SK-N-SH (cell line): ENCODE data around the gene METTL25B. TPM values are rescaled to one million over a fixed set of nuclear protein-coding genes. Genes with fewer than 3 reads are reported as not detected.
A peak's percentile ranks its signal among the peaks of the same experiment; 100 is the strongest.

ENCODE experiments used
- CTCF ChIA-PET: fragments of 300-600, 350-600 bp; formaldehyde crosslinking; extraction: SDS; loops from one replicate; lab custom pipeline; 2021; lab: Yijun Ruan, JAX
- POLR2A ChIA-PET: fragments of 350-600 bp; sonication (Branson Sonifier 250); formaldehyde crosslinking; extraction: SDS; loops from one replicate; lab custom pipeline; 2020; ENCODE audit warnings: antibody characterized with exemption, inconsistent platforms; lab: Yijun Ruan, JAX
- DNase-seq: peaks from one replicate; pipeline ENCODE4 v3.0.0; 2012
- H2AFZ ChIP-seq: fragments of 200-600 bp; sonication (generic); 2 replicates; pipeline ENCODE4 v1.8.1; 2016; ENCODE audit warnings: antibody characterized with exemption, mild to moderate bottlenecking, low read depth
- H3F3A ChIP-seq: fragments of 200-600 bp; sonication (generic); replicated peaks from 2 replicates; pipeline ENCODE3; 2016; ENCODE audit warnings: antibody characterized with exemption, mild to moderate bottlenecking; ENCODE audit not compliant: insufficient read depth
- H3K27ac ChIP-seq, 2 experiments: fragments of 200-500 bp in 1 of 2; fragments of 200-600 bp in 1 of 2; sonication (Bioruptor generic) in 1 of 2; sonication (generic), shearing (Covaris generic) in 1 of 2; 2 replicates each; pipeline versions ENCODE4 v1.5.1 to v1.6.1; 2014 to 2016; ENCODE audit warnings: low read depth in 2 of 2, inconsistent platforms in 1 of 2, low read length in 1 of 2, mild to moderate bottlenecking in 1 of 2, mixed read lengths in 1 of 2
- H3K27me3 ChIP-seq: fragments of 200-600 bp; sonication (generic), shearing (Covaris generic); 2 replicates; pipeline ENCODE4 v1.6.1; 2016; ENCODE audit warnings: mixed run types; ENCODE audit not compliant: insufficient read depth
- H3K36me3 ChIP-seq, 2 experiments: fragments of 200-500 bp in 1 of 2; fragments of 200-600 bp in 1 of 2; sonication (Bioruptor generic) in 1 of 2; sonication (generic) in 1 of 2; replicated peaks in 1 of 2; 2 replicates each; pipeline versions ENCODE3 to v1.5.1; 2014 to 2016; ENCODE audit warnings: low read length in 1 of 2, mild to moderate bottlenecking in 1 of 2; ENCODE audit not compliant: insufficient read depth in 2 of 2, control insufficient read depth in 1 of 2
- H3K4me1 ChIP-seq, 2 experiments: fragments of 200-500 bp in 1 of 2; fragments of 200-600 bp in 1 of 2; sonication (Bioruptor generic) in 1 of 2; sonication (generic), shearing (Covaris generic) in 1 of 2; 2 replicates each; pipeline versions ENCODE4 v1.5.1 to v1.6.1; 2014 to 2016; ENCODE audit warnings: low read depth in 1 of 2, low read length in 1 of 2, mixed run types in 1 of 2; ENCODE audit not compliant: insufficient read depth in 2 of 2, control insufficient read depth in 1 of 2
- H3K4me2 ChIP-seq: fragments of 200-600 bp; sonication (generic), shearing (Covaris generic); 2 replicates; pipeline ENCODE4 v1.6.1; 2017; ENCODE audit warnings: mixed run types
- H3K4me3 ChIP-seq, 2 experiments: fragments of 200-500 bp in 1 of 2; fragments of 200-600 bp in 1 of 2; sonication (Bioruptor generic) in 1 of 2; sonication (generic), shearing (Covaris generic) in 1 of 2; 2 replicates each; pipeline versions ENCODE4 v1.5.1 to v1.8.1; 2014 to 2016; ENCODE audit warnings: low read depth in 2 of 2, inconsistent platforms in 1 of 2, low read length in 1 of 2, mild to moderate bottlenecking in 1 of 2, mixed read lengths in 1 of 2, moderate library complexity in 1 of 2
- H3K79me2 ChIP-seq: fragments of 200-600 bp; sonication (generic); 2 replicates; pipeline ENCODE4 v1.8.1; 2017; ENCODE audit warnings: mild to moderate bottlenecking; ENCODE audit not compliant: insufficient read depth
- H3K9ac ChIP-seq: fragments of 200-600 bp; sonication (generic); 2 replicates; pipeline ENCODE4 v1.6.1; 2017; ENCODE audit warnings: mixed run types
- H3K9me2 ChIP-seq: fragments of 200-600 bp; sonication (generic); 2 replicates; pipeline ENCODE4 v1.6.1; 2017; ENCODE audit warnings: mixed run types
- H3K9me3 ChIP-seq: fragments of 200-600 bp; sonication (generic); 2 replicates; pipeline ENCODE4 v1.6.1; 2017; ENCODE audit warnings: mixed run types, mild to moderate bottlenecking, moderate library complexity
- H4K20me1 ChIP-seq: fragments of 200-600 bp; sonication (generic); 2 replicates; pipeline ENCODE4 v1.6.1; 2017; ENCODE audit warnings: mild to moderate bottlenecking, mixed run types; ENCODE audit not compliant: insufficient read depth
- CHD2 ChIP-seq: fragments of 150-350 bp; IDR thresholded peaks from 2 replicates; pipeline ENCODE4 v1.6.1; 2018; ENCODE audit warnings: low read length; ENCODE audit not compliant: partially characterized antibody
- ELF1 ChIP-seq: IDR thresholded peaks from 2 replicates; pipeline ENCODE4 v1.4.0; 2012
- EP300 ChIP-seq, 2 experiments: IDR thresholded peaks; 2 replicates each; pipeline versions ENCODE4 v1.4.0 to v1.6.1; 2012; ENCODE audit warnings: borderline replicate concordance in 1 of 2, low read depth in 1 of 2, low read length in 1 of 2
- FOXJ3 ChIP-seq: sonication (generic); formaldehyde crosslinking; IDR thresholded peaks from 2 replicates; pipeline ENCODE4 v1.5.1; 2020; ENCODE audit warnings: mild to moderate bottlenecking, missing genetic modification reagents
- GATA2 ChIP-seq: sonication (generic); formaldehyde crosslinking; IDR thresholded peaks from 2 replicates; pipeline ENCODE4 v1.5.0; 2020; ENCODE audit warnings: mild to moderate bottlenecking, missing genetic modification reagents
- POLR2AphosphoS5 ChIP-seq: IDR thresholded peaks from 2 replicates; pipeline ENCODE4 v1.6.1; 2012; ENCODE audit warnings: low read depth, low read length
- RCOR1 ChIP-seq: fragments of 150-350 bp; IDR thresholded peaks from 2 replicates; pipeline ENCODE4 v1.6.1; 2017; ENCODE audit warnings: antibody characterized with exemption, low read length
- SMC3 ChIP-seq: IDR thresholded peaks from 2 replicates; pipeline ENCODE4 v1.6.1; 2012; ENCODE audit warnings: low read depth, low read length, improper control_type of control experiment
- WGBS: methylation state at CpG from one replicate; pipeline ENCODE4 v1.1.6; 2017; ENCODE audit warnings: low lambda C conversion rate; 5-methylcytosine and 5-hydroxymethylcytosine counted together
- polyA plus RNA-seq, 3 experiments: library from polyadenylated mRNA; depleted of rRNA; stranded (reverse); fragments of >200 nt; gene quantifications; 2 replicates each; pipeline ENCODE4 v1.2.3, GENCODE V29; 2012
- TF ChIP-seq, protein P1 (sequence below): fragments of 150-350 bp; IDR thresholded peaks from 2 replicates; pipeline ENCODE4 v1.6.1; 2016; ENCODE audit warnings: mild to moderate bottlenecking, low read depth, low read length

The METTL25B gene
- polyA plus RNA-seq, 1 of the 3 experiments (the other 2 are of a cell fraction), result 20.1 TPM

DNA sequence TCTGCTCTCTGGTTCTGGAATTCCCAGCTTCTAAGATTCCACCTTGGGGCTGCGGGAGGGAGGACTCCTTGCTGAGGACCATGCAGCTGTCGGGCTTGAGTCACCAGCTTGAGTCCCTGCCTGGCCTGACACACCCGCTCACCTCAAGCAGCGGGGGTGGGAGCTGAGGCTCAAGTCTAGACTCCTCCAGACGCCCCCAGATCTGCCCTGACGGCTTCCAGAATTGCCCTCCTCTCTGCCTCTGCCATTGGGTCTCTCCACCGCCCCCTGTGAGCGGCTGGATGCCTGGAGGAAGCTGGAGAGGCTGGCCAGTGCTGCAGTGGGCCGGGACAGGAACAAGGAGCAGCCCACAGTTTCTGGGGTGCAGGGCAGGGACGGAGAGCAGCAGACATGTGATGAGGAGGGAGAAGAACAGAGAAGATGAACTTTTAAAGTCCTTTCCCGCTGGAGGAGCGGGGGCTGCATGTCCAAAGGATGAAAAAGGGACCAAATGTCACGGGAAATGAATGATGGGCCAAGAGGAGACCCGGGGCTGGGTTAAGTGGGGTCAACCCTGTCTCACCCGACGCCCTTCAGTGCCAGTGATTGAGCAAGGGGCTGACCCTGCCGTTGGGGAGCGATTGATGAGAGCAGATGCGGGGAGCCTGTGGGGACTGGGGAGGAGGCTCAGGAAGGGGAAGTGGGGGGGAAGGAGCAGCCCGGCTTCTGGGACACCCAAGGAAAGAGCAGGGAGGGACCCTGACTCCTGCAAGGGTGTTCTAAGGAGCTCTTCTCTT is 36.4 kb upstream of the METTL25B start:
- H3K9me3 ChIP-seq, result no peaks in the 10 kb centered on the region
- CTCF ChIA-PET, result interaction anchor here (1.2 to 45.5 kb wide), 9 partner anchors 13 to 236 kb away, joined by 4 to 2702 read pairs (median 71); partner anchors contain the start of genes CRABP2, INSRR, ISG20L2 and METTL25B
- 75% methylated on average over 16 of the region's 20 CpGs for WGBS
- H2AFZ ChIP-seq, result no peak overlapping the region
- H3F3A ChIP-seq, result peaks cover 15% of the 10 kb centered on the region
- no peaks in the 10 kb centered on the region for H4K20me1 ChIP-seq
- H3K4me1 ChIP-seq, result peaks cover 14 to 58% of the 10 kb centered on the region in 2 experiments; a peak in 3 of 4 replicates
- H3K27ac ChIP-seq, result peak overlapping the region in 1 of 2 experiments; percentile 86; a peak in 2 of 4 replicates
- peak; percentile 7; the same call in 1 of the 2 replicates for TF ChIP-seq SMC3
- TF ChIP-seq ELF1, result no peak
- no peaks in the 10 kb centered on the region for H3K27me3 ChIP-seq
- H3K36me3 ChIP-seq, result no peaks in the 10 kb centered on the region
- DNase-seq, result no peak
- no peaks in the 10 kb centered on the region for H3K9me2 ChIP-seq
- POLR2A ChIA-PET, result interaction anchor here (1.0 to 4.3 kb wide), 4 partner anchors 10 to 37 kb away, joined by 3 to 57 read pairs (median 16); partner anchors contain the start of genes CRABP2, ISG20L2 and METTL25B
- H3K4me2 ChIP-seq, result peak overlapping the region; percentile 41; the same call in 1 of the 2 replicates
- H3K4me3 ChIP-seq, result no peak overlapping the region
- no peaks in the 10 kb centered on the region for H3K79me2 ChIP-seq
- H3K9ac ChIP-seq, result no peak overlapping the region

DNA sequence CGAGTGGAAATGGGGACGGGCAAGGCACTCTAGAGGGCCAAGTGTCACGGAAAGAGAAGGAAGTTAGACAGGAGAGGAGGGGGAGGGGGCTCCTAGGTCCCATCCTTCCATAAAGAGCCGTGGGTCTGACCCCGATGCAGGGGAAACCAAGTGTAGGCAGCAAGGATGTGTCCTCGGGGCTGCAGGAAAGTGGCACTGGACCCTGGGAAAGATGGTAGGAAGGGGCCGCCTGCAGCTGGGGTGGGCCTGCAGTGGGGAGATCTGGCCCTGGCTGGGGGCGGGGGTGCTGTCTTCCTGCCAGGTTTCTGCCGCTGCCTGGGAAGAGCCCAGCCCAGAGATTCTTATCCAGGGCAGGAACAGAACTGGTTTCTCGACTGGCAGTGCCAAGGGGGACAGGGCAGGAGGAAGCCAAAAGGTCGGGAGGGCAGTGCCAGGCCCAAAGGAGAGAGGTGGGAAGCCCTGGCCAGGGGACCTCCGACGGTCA is 35.8 kb upstream of the METTL25B start:
- CTCF ChIA-PET, result interaction anchor here (4.5 to 45.5 kb wide), 6 partner anchors 13 to 235 kb away, joined by 37 to 2702 read pairs (median 148); partner anchors contain the start of genes CRABP2, ISG20L2, METTL25B and NES
- Histone ChIP-seq H3K4me1 (peaks cover 14 to 64% of the 10 kb centered on the region in 2 experiments; a peak in 3 of 4 replicates), H3K9me3 (no peaks in the 10 kb centered on the region), H3K36me3 (no peaks in the 10 kb centered on the region), H3K9ac (no peak overlapping the region), H3K79me2 (no peaks in the 10 kb centered on the region), H3K4me2 (peak overlapping the region; percentile 41; the same call in 1 of the 2 replicates), H2AFZ (no peak overlapping the region), H3K4me3 (no peak overlapping the region), H4K20me1 (no peaks in the 10 kb centered on the region), H3K27me3 (no peaks in the 10 kb centered on the region), H3K9me2 (no peaks in the 10 kb centered on the region), H3K27ac (peak overlapping the region in 1 of 2 experiments; percentile 86; a peak in 2 of 4 replicates), H3F3A (peaks cover 15% of the 10 kb centered on the region)
- TF ChIP-seq RCOR1, result peak; percentile 39; the same call in 1 of the 2 replicates
- peak; percentile 88 for TF ChIP-seq GATA2 (CRISPR knock-in tag)
- no peak for TF ChIP-seq POLR2AphosphoS5
- TF ChIP-seq, protein P1, sequence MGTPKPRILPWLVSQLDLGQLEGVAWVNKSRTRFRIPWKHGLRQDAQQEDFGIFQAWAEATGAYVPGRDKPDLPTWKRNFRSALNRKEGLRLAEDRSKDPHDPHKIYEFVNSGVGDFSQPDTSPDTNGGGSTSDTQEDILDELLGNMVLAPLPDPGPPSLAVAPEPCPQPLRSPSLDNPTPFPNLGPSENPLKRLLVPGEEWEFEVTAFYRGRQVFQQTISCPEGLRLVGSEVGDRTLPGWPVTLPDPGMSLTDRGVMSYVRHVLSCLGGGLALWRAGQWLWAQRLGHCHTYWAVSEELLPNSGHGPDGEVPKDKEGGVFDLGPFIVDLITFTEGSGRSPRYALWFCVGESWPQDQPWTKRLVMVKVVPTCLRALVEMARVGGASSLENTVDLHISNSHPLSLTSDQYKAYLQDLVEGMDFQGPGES, result no peak
- TF ChIP-seq EP300 (IDR thresholded peaks at IDR 0.05; ENCODE audit: borderline replicate concordance in 1 of 2, low read depth in 1 of 2, low read length in 1 of 2), result peak in 1 of 2 experiments; percentile 73; a peak in 2 of 4 replicates
- peak; percentile 35; the same call in 1 of the 2 replicates for TF ChIP-seq FOXJ3
- peak; percentile 35 for TF ChIP-seq CHD2
- peak; percentile 78 for DNase-seq
- WGBS, result 35% methylated on average over 10 of the region's 13 CpGs
- POLR2A ChIA-PET, result interaction anchor here (1.0 to 4.3 kb wide), 3 partner anchors 9 to 19 kb away, joined by 3 to 57 read pairs (median 6); partner anchors contain the start of gene CRABP2
